ENCODE data around the gene IL16.

The IL16 gene

GRCh38 chr15:81268881-81269601 lies 72.4 kb downstream of the IL16 start:
- no peak overlapping the region for H2AFZ ChIP-seq (ENCODE audit: low read length)

DNA sequence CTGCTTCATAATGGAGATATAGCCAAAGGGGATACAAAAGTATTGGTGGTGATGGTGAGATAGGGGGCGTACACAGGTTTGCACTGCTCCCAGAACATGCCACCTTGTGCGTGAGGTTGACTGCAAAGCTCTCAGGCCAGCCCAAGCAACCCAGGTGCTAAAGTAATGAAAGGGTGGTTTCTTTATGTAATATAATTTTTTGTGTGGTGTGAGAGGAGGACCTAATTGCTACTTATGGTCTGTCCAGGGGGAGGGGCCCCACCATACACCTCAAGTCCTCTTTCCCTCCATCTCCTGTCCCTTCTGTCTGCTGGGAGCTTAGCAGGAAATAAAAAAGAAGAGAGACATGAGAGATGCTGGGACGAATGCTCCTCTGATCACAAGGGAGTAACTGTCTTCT lies 73.5 kb downstream of the IL16 start:
- TF ChIP-seq EZH2phosphoT487 (IDR thresholded peaks at IDR 0.05; ENCODE audit: low read length) (no peak), EZH2 (optimal IDR thresholded peaks at IDR 0.05; ENCODE audit: low read depth, low read length) (no peak)
- TF ChIP-seq, protein P1, sequence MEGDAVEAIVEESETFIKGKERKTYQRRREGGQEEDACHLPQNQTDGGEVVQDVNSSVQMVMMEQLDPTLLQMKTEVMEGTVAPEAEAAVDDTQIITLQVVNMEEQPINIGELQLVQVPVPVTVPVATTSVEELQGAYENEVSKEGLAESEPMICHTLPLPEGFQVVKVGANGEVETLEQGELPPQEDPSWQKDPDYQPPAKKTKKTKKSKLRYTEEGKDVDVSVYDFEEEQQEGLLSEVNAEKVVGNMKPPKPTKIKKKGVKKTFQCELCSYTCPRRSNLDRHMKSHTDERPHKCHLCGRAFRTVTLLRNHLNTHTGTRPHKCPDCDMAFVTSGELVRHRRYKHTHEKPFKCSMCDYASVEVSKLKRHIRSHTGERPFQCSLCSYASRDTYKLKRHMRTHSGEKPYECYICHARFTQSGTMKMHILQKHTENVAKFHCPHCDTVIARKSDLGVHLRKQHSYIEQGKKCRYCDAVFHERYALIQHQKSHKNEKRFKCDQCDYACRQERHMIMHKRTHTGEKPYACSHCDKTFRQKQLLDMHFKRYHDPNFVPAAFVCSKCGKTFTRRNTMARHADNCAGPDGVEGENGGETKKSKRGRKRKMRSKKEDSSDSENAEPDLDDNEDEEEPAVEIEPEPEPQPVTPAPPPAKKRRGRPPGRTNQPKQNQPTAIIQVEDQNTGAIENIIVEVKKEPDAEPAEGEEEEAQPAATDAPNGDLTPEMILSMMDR (IDR thresholded peaks at IDR 0.05; ENCODE audit: low read length) = no peak
- H3K79me2 ChIP-seq (ENCODE audit: low read length) = no peaks in the 10 kb centered on the region
- H3K9me3 ChIP-seq (replicated peaks; ENCODE audit: insufficient read depth, low read length) = no peaks in the 10 kb centered on the region
- no peaks in the 10 kb centered on the region for H3K9me2 ChIP-seq (replicated peaks; ENCODE audit: insufficient read depth, low read length)
- no peaks in the 10 kb centered on the region for H3K36me3 ChIP-seq (replicated peaks; ENCODE audit: insufficient read depth, low read length)
- H3F3A ChIP-seq (ENCODE audit: insufficient read depth, low read length) = peaks cover 10% of the 10 kb centered on the region
- H2AFZ ChIP-seq (ENCODE audit: low read length) = no peak overlapping the region
- DNase-seq = no peak
- H3K4me1 ChIP-seq (ENCODE audit: low read length) = peaks cover 14% of the 10 kb centered on the region
- no peaks in the 10 kb centered on the region for H4K20me1 ChIP-seq (ENCODE audit: insufficient read depth, low read length)
- no peaks in the 10 kb centered on the region for H3K27me3 ChIP-seq (replicated peaks; ENCODE audit: insufficient read depth, low read length)
- H3K27ac ChIP-seq (ENCODE audit: low read length) = no peak overlapping the region
- no peak overlapping the region for H3K9ac ChIP-seq (ENCODE audit: low read length)
- no peak overlapping the region for H3K4me3 ChIP-seq (ENCODE audit: low read length)
- no peak overlapping the region for H3K4me2 ChIP-seq (ENCODE audit: low read depth, low read length)

More at GRCh38 chr15:81268881-81269601, 72.4 kb downstream of the IL16 start:
- peaks cover 21% of the 10 kb centered on the region for H3K4me1 ChIP-seq (ENCODE audit: low read length)
- no peak overlapping the region for H3K4me3 ChIP-seq (ENCODE audit: low read length)
- no peak overlapping the region for H3K27ac ChIP-seq (ENCODE audit: low read length)
- H3K4me2 ChIP-seq (ENCODE audit: low read depth, low read length) = no peak overlapping the region
- no peaks in the 10 kb centered on the region for H3K36me3 ChIP-seq (replicated peaks; ENCODE audit: insufficient read depth, low read length)
- H3K79me2 ChIP-seq (ENCODE audit: low read length) = no peaks in the 10 kb centered on the region
- H3F3A ChIP-seq (ENCODE audit: insufficient read depth, low read length) = peaks cover 21% of the 10 kb centered on the region
- no peaks in the 10 kb centered on the region for H3K27me3 ChIP-seq (replicated peaks; ENCODE audit: insufficient read depth, low read length)
- TF ChIP-seq EZH2 (optimal IDR thresholded peaks at IDR 0.05; ENCODE audit: low read depth, low read length) = no peak
- H3K9me2 ChIP-seq (replicated peaks; ENCODE audit: insufficient read depth, low read length) = no peaks in the 10 kb centered on the region
- no peaks in the 10 kb centered on the region for H3K9me3 ChIP-seq (replicated peaks; ENCODE audit: insufficient read depth, low read length)
- H4K20me1 ChIP-seq (ENCODE audit: insufficient read depth, low read length) = no peaks in the 10 kb centered on the region
- no peak overlapping the region for H3K9ac ChIP-seq (ENCODE audit: low read length)
- no peak for DNase-seq

DNA sequence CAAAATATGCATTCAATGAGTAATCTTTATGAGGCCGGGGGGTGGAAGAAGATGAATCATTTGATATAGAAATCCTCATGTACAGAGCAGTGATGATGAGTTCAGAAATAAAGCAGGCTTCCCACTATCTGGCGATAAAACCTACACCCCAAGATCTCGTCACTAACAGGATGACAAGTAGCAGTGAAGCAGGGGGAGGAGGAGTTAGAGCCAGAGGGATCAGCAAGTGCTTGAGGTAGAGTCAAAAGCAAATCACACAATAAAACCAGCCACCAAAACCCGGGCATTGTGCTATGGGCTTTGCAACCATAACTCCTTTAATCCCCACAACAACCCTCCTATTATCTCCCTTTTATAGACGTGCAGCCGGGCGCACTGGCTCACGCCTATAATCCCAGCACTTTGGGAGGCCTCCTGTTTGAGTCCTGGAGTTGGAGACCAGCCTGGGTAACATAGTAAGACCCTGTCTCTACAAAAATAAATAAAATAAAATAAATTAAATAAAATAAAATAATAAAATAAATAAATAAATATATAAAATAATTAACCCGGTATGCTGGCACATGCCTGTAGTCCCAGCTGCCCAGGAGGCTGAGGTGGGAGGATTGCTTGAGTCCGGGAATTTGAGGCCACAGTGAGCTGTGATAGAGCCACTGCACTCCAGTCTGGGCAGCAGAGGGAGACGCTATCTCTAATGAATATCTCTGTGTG lies 74.3 kb downstream of the IL16 start:
- DNase-seq = no peak
- H3K4me3 ChIP-seq (ENCODE audit: low read length) = no peak overlapping the region
- H3K4me2 ChIP-seq (ENCODE audit: low read depth, low read length) = no peak overlapping the region
- H2AFZ ChIP-seq (ENCODE audit: low read length) = no peak overlapping the region
- H3K36me3 ChIP-seq (replicated peaks; ENCODE audit: insufficient read depth, low read length) = no peaks in the 10 kb centered on the region
- no peaks in the 10 kb centered on the region for H3K79me2 ChIP-seq (ENCODE audit: low read length)
- H3K9me3 ChIP-seq (replicated peaks; ENCODE audit: insufficient read depth, low read length) = no peaks in the 10 kb centered on the region
- no peaks in the 10 kb centered on the region for H3K9me2 ChIP-seq (replicated peaks; ENCODE audit: insufficient read depth, low read length)
- no peaks in the 10 kb centered on the region for H4K20me1 ChIP-seq (ENCODE audit: insufficient read depth, low read length)
- no peak for TF ChIP-seq EZH2 (optimal IDR thresholded peaks at IDR 0.05; ENCODE audit: low read depth, low read length)
- TF ChIP-seq EZH2phosphoT487 (IDR thresholded peaks at IDR 0.05; ENCODE audit: low read length) = no peak
- H3K27me3 ChIP-seq (replicated peaks; ENCODE audit: insufficient read depth, low read length) = no peaks in the 10 kb centered on the region
- H3F3A ChIP-seq (ENCODE audit: insufficient read depth, low read length) = peaks cover 3% of the 10 kb centered on the region; the same call in 1 of the 2 replicates
- H3K4me1 ChIP-seq (ENCODE audit: low read length) = peaks cover 14% of the 10 kb centered on the region
- H3K9ac ChIP-seq (ENCODE audit: low read length) = no peak overlapping the region
- no peak overlapping the region for H3K27ac ChIP-seq (ENCODE audit: low read length)

- H4K20me1 ChIP-seq (ENCODE audit: insufficient read depth, low read length) = no peaks in the 10 kb centered on the region
- no peak overlapping the region for H3K4me3 ChIP-seq (ENCODE audit: low read length)
- H3K27ac ChIP-seq (ENCODE audit: low read length) = no peak overlapping the region
- no peak overlapping the region for H3K4me2 ChIP-seq (ENCODE audit: low read depth, low read length)
- no peak overlapping the region for H3K9ac ChIP-seq (ENCODE audit: low read length)
- peaks cover 12% of the 10 kb centered on the region for H3K4me1 ChIP-seq (ENCODE audit: low read length)
- H3K79me2 ChIP-seq (ENCODE audit: low read length) = no peaks in the 10 kb centered on the region
- no peak for DNase-seq
- no peaks in the 10 kb centered on the region for H3K9me3 ChIP-seq (replicated peaks; ENCODE audit: insufficient read depth, low read length)
- no peaks in the 10 kb centered on the region for H3F3A ChIP-seq (ENCODE audit: insufficient read depth, low read length)
- no peaks in the 10 kb centered on the region for H3K36me3 ChIP-seq (replicated peaks; ENCODE audit: insufficient read depth, low read length)
- H3K9me2 ChIP-seq (replicated peaks; ENCODE audit: insufficient read depth, low read length) = no peaks in the 10 kb centered on the region
- H3K27me3 ChIP-seq (replicated peaks; ENCODE audit: insufficient read depth, low read length) = no peaks in the 10 kb centered on the region
- H2AFZ ChIP-seq (ENCODE audit: low read length) = no peak overlapping the region
- TF ChIP-seq, protein P1 (IDR thresholded peaks at IDR 0.05; ENCODE audit: low read length) = no peak
- TF ChIP-seq EZH2 (optimal IDR thresholded peaks at IDR 0.05; ENCODE audit: low read depth, low read length) (no peak), EZH2phosphoT487 (IDR thresholded peaks at IDR 0.05; ENCODE audit: low read length) (no peak)
Measured at GRCh38 chr15:81271761-81272644, 75.3 kb downstream of the IL16 start.
